SK-N-SH (cell line): Measurements from ENCODE around the gene WARS2. TPM values are rescaled to one million over a fixed set of nuclear protein-coding genes. Genes with fewer than 3 reads are reported as not detected.

ENCODE experiments used
- CTCF ChIA-PET: fragments of 300-600, 350-600 bp; formaldehyde crosslinking; extraction: SDS; loops from one replicate; lab custom pipeline; 2021; lab: Yijun Ruan, JAX
- POLR2A ChIA-PET: fragments of 350-600 bp; sonication (Branson Sonifier 250); formaldehyde crosslinking; extraction: SDS; loops from one replicate; lab custom pipeline; 2020; ENCODE audit warnings: antibody characterized with exemption, inconsistent platforms; lab: Yijun Ruan, JAX
- DNase-seq: peaks from one replicate; pipeline ENCODE4 v3.0.0; 2012
- H2AFZ ChIP-seq: fragments of 200-600 bp; sonication (generic); 2 replicates; pipeline ENCODE4 v1.8.1; 2016; ENCODE audit warnings: antibody characterized with exemption, mild to moderate bottlenecking, low read depth
- H3F3A ChIP-seq: fragments of 200-600 bp; sonication (generic); replicated peaks from 2 replicates; pipeline ENCODE3; 2016; ENCODE audit warnings: antibody characterized with exemption, mild to moderate bottlenecking; ENCODE audit not compliant: insufficient read depth
- H3K27ac ChIP-seq, 2 experiments: fragments of 200-500 bp in 1 of 2; fragments of 200-600 bp in 1 of 2; sonication (Bioruptor generic) in 1 of 2; sonication (generic), shearing (Covaris generic) in 1 of 2; 2 replicates each; pipeline versions ENCODE4 v1.5.1 to v1.6.1; 2014 to 2016; ENCODE audit warnings: low read depth in 2 of 2, inconsistent platforms in 1 of 2, low read length in 1 of 2, mild to moderate bottlenecking in 1 of 2, mixed read lengths in 1 of 2
- H3K27me3 ChIP-seq: fragments of 200-600 bp; sonication (generic), shearing (Covaris generic); 2 replicates; pipeline ENCODE4 v1.6.1; 2016; ENCODE audit warnings: mixed run types; ENCODE audit not compliant: insufficient read depth
- H3K36me3 ChIP-seq, 2 experiments: fragments of 200-500 bp in 1 of 2; fragments of 200-600 bp in 1 of 2; sonication (Bioruptor generic) in 1 of 2; sonication (generic) in 1 of 2; replicated peaks in 1 of 2; 2 replicates each; pipeline versions ENCODE3 to v1.5.1; 2014 to 2016; ENCODE audit warnings: low read length in 1 of 2, mild to moderate bottlenecking in 1 of 2; ENCODE audit not compliant: insufficient read depth in 2 of 2, control insufficient read depth in 1 of 2
- H3K4me1 ChIP-seq, 2 experiments: fragments of 200-500 bp in 1 of 2; fragments of 200-600 bp in 1 of 2; sonication (Bioruptor generic) in 1 of 2; sonication (generic), shearing (Covaris generic) in 1 of 2; 2 replicates each; pipeline versions ENCODE4 v1.5.1 to v1.6.1; 2014 to 2016; ENCODE audit warnings: low read depth in 1 of 2, low read length in 1 of 2, mixed run types in 1 of 2; ENCODE audit not compliant: insufficient read depth in 2 of 2, control insufficient read depth in 1 of 2
- H3K4me2 ChIP-seq: fragments of 200-600 bp; sonication (generic), shearing (Covaris generic); 2 replicates; pipeline ENCODE4 v1.6.1; 2017; ENCODE audit warnings: mixed run types
- H3K4me3 ChIP-seq, 2 experiments: fragments of 200-500 bp in 1 of 2; fragments of 200-600 bp in 1 of 2; sonication (Bioruptor generic) in 1 of 2; sonication (generic), shearing (Covaris generic) in 1 of 2; 2 replicates each; pipeline versions ENCODE4 v1.5.1 to v1.8.1; 2014 to 2016; ENCODE audit warnings: low read depth in 2 of 2, inconsistent platforms in 1 of 2, low read length in 1 of 2, mild to moderate bottlenecking in 1 of 2, mixed read lengths in 1 of 2, moderate library complexity in 1 of 2
- H3K79me2 ChIP-seq: fragments of 200-600 bp; sonication (generic); 2 replicates; pipeline ENCODE4 v1.8.1; 2017; ENCODE audit warnings: mild to moderate bottlenecking; ENCODE audit not compliant: insufficient read depth
- H3K9ac ChIP-seq: fragments of 200-600 bp; sonication (generic); 2 replicates; pipeline ENCODE4 v1.6.1; 2017; ENCODE audit warnings: mixed run types
- H3K9me2 ChIP-seq: fragments of 200-600 bp; sonication (generic); 2 replicates; pipeline ENCODE4 v1.6.1; 2017; ENCODE audit warnings: mixed run types
- H3K9me3 ChIP-seq: fragments of 200-600 bp; sonication (generic); 2 replicates; pipeline ENCODE4 v1.6.1; 2017; ENCODE audit warnings: mixed run types, mild to moderate bottlenecking, moderate library complexity
- H4K20me1 ChIP-seq: fragments of 200-600 bp; sonication (generic); 2 replicates; pipeline ENCODE4 v1.6.1; 2017; ENCODE audit warnings: mild to moderate bottlenecking, mixed run types; ENCODE audit not compliant: insufficient read depth
- ELF1 ChIP-seq: IDR thresholded peaks from 2 replicates; pipeline ENCODE4 v1.4.0; 2012
- GABPA ChIP-seq: IDR thresholded peaks from 2 replicates; pipeline ENCODE4 v1.4.0; 2012; ENCODE audit warnings: low read depth, mild to moderate bottlenecking
- JUND ChIP-seq: IDR thresholded peaks from 2 replicates; pipeline ENCODE4 v1.4.0; 2012
- MAX ChIP-seq: IDR thresholded peaks from 2 replicates; pipeline ENCODE4 v1.4.0; 2012; ENCODE audit warnings: low read depth
- MEF2A ChIP-seq: IDR thresholded peaks from 2 replicates; pipeline ENCODE4 v1.4.0; 2012; ENCODE audit warnings: low read depth, borderline replicate concordance
- NFIC ChIP-seq: IDR thresholded peaks from 2 replicates; pipeline ENCODE4 v1.4.0; 2012; ENCODE audit warnings: borderline replicate concordance
- POLR2AphosphoS5 ChIP-seq: IDR thresholded peaks from 2 replicates; pipeline ENCODE4 v1.6.1; 2012; ENCODE audit warnings: low read depth, low read length
- RXRA ChIP-seq: IDR thresholded peaks from 2 replicates; pipeline ENCODE4 v1.4.0; 2012; ENCODE audit warnings: low read depth, mild to moderate bottlenecking, borderline replicate concordance
- SIN3A ChIP-seq: IDR thresholded peaks from 2 replicates; pipeline ENCODE4 v1.6.1; 2012; ENCODE audit warnings: low read depth, mild to moderate bottlenecking, low read length, moderate library complexity, borderline replicate concordance
- TAF1 ChIP-seq: IDR thresholded peaks from 2 replicates; pipeline ENCODE4 v1.6.1; 2012; ENCODE audit warnings: low read depth, mild to moderate bottlenecking, low read length, moderate library complexity, borderline replicate concordance
- TEAD4 ChIP-seq: IDR thresholded peaks from 2 replicates; pipeline ENCODE4 v1.4.0; 2012; ENCODE audit warnings: mild to moderate bottlenecking, borderline replicate concordance; ENCODE audit not compliant: insufficient read depth
- WGBS: methylation state at CpG from one replicate; pipeline ENCODE4 v1.1.6; 2017; ENCODE audit warnings: low lambda C conversion rate; 5-methylcytosine and 5-hydroxymethylcytosine counted together
- polyA plus RNA-seq, 3 experiments: library from polyadenylated mRNA; depleted of rRNA; stranded (reverse); fragments of >200 nt; gene quantifications; 2 replicates each; pipeline ENCODE4 v1.2.3, GENCODE V29; 2012
- TF ChIP-seq, protein P1 (sequence below): fragments of 150-350 bp; IDR thresholded peaks from 2 replicates; pipeline ENCODE4 v1.6.1; 2017; ENCODE audit warnings: antibody characterized with exemption, low read length, low read depth, borderline replicate concordance
- TF ChIP-seq, protein P2 (sequence below): fragments of 200-600 bp; sonication (generic); IDR thresholded peaks from 2 replicates; pipeline ENCODE4 v1.6.1; 2017; ENCODE audit warnings: antibody characterized with exemption, mild to moderate bottlenecking, moderate library complexity

The WARS2 gene
- polyA plus RNA-seq, 1 of the 3 experiments (the other 2 are of a cell fraction), result 4.8 TPM

- Histone ChIP-seq H2AFZ (no peak overlapping the region), H3K9me2 (no peaks in the 10 kb centered on the region), H3K27me3 (no peaks in the 10 kb centered on the region), H3K9ac (no peak overlapping the region), H3K4me3 (no peak overlapping the region), H3K79me2 (no peaks in the 10 kb centered on the region), H3K36me3 (peaks cover 0 to 2% of the 10 kb centered on the region in 2 experiments), H4K20me1 (no peaks in the 10 kb centered on the region), H3K4me2 (no peak overlapping the region), H3K27ac (no peak overlapping the region), H3K4me1 (no peaks in the 10 kb centered on the region), H3F3A (no peaks in the 10 kb centered on the region), H3K9me3 (no peaks in the 10 kb centered on the region)
- CTCF ChIA-PET, result no interaction called here
- TF ChIP-seq RXRA, result no peak
- TF ChIP-seq POLR2AphosphoS5, result no peak
- no peak for TF ChIP-seq MEF2A
- no peak for TF ChIP-seq SIN3A
- no peak for TF ChIP-seq NFIC
- TF ChIP-seq MAX, result no peak
- TF ChIP-seq, protein P1, sequence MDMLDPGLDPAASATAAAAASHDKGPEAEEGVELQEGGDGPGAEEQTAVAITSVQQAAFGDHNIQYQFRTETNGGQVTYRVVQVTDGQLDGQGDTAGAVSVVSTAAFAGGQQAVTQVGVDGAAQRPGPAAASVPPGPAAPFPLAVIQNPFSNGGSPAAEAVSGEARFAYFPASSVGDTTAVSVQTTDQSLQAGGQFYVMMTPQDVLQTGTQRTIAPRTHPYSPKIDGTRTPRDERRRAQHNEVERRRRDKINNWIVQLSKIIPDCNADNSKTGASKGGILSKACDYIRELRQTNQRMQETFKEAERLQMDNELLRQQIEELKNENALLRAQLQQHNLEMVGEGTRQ, result no peak
- TF ChIP-seq, protein P2, sequence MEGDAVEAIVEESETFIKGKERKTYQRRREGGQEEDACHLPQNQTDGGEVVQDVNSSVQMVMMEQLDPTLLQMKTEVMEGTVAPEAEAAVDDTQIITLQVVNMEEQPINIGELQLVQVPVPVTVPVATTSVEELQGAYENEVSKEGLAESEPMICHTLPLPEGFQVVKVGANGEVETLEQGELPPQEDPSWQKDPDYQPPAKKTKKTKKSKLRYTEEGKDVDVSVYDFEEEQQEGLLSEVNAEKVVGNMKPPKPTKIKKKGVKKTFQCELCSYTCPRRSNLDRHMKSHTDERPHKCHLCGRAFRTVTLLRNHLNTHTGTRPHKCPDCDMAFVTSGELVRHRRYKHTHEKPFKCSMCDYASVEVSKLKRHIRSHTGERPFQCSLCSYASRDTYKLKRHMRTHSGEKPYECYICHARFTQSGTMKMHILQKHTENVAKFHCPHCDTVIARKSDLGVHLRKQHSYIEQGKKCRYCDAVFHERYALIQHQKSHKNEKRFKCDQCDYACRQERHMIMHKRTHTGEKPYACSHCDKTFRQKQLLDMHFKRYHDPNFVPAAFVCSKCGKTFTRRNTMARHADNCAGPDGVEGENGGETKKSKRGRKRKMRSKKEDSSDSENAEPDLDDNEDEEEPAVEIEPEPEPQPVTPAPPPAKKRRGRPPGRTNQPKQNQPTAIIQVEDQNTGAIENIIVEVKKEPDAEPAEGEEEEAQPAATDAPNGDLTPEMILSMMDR, result no peak
- POLR2A ChIA-PET, result no interaction called here
- no peak for DNase-seq
- WGBS, result 92% methylated on average over 2 of the region's 2 CpGs
Measured at GRCh38 chr1:119038363-119038762, 102.1 kb downstream of the WARS2 start.

- Histone ChIP-seq H2AFZ (no peak overlapping the region), H3F3A (no peaks in the 10 kb centered on the region), H3K79me2 (no peaks in the 10 kb centered on the region), H3K27ac (no peak overlapping the region), H3K9me3 (no peaks in the 10 kb centered on the region), H3K9me2 (no peaks in the 10 kb centered on the region), H3K4me3 (no peak overlapping the region), H3K4me2 (no peak overlapping the region), H3K27me3 (no peaks in the 10 kb centered on the region), H4K20me1 (no peaks in the 10 kb centered on the region), H3K4me1 (no peaks in the 10 kb centered on the region), H3K9ac (no peak overlapping the region), H3K36me3 (peaks cover 0 to 3% of the 10 kb centered on the region in 2 experiments)
- TF ChIP-seq JUND, result no peak
- TF ChIP-seq, protein P1, result no peak
- no peak for TF ChIP-seq MAX
- no peak for TF ChIP-seq GABPA
- no peak for TF ChIP-seq TAF1
- TF ChIP-seq TEAD4, result no peak
- no peak for TF ChIP-seq ELF1
- ChIA-PET POLR2A (no interaction called here), CTCF (interaction anchor here (1.3 kb wide), 1 partner anchor 26 kb away, joined by 4 read pairs; no protein-coding TSS in a partner anchor)
- no peak for DNase-seq
Measured at GRCh38 chr1:119034359-119034758, 106.1 kb downstream of the WARS2 start.
